Stomach (tissue), 9 donors: ENCODE results near the gene IRS2. TPM values are rescaled to one million over a fixed set of nuclear protein-coding genes. Genes with fewer than 3 reads are reported as not detected.

Source experiments
- DNase-seq, 2 donors: peaks; one replicate each; pipeline versions ENCODE4 v3.0.0 to v3.0.0-alpha.2; 2013 to 2019
- H3K27ac ChIP-seq, 5 donors: fragments of 200-600 bp in 4 of 5; sonication (generic) in 4 of 5; one replicate each; pipeline ENCODE4 v1.5.1; 2013 to 2019; ENCODE audit warnings: mild to moderate bottlenecking in 1 of 5, moderate library complexity in 1 of 5
- H3K27me3 ChIP-seq, 3 donors: fragments of 200-600 bp; sonication (generic); one replicate each; pipeline ENCODE4 v1.5.1; 2017 to 2019; ENCODE audit warnings: mixed run types in 1 of 3
- H3K36me3 ChIP-seq, 4 donors: fragments of 200-600 bp; sonication (generic); 1 replicate in 3 of 4; 2 replicates in 1 of 4; pipeline ENCODE4 v1.5.1; 2016 to 2019
- H3K4me1 ChIP-seq, 4 donors: fragments of 200-600 bp; sonication (generic); one replicate each; pipeline ENCODE4 v1.5.1; 2016 to 2019
- H3K4me3 ChIP-seq, 4 donors: fragments of 200-600 bp; sonication (generic) in 3 of 4; one replicate each; pipeline ENCODE4 v1.5.1; 2016 to 2019; ENCODE audit warnings: mild to moderate bottlenecking in 1 of 4
- H3K9me3 ChIP-seq, 4 donors: fragments of 200-600 bp; sonication (generic); one replicate each; pipeline ENCODE4 v1.5.1; 2016 to 2019
- CTCF ChIP-seq, 7 experiments: fragments of 450-650 bp in 4 of 7; fragments of 200-600 bp in 3 of 7; sonication (generic) in 3 of 7; IDR thresholded peaks; one replicate each; pipeline ENCODE4 v1.5.1; 2016 to 2019; ENCODE audit warnings: antibody characterized with exemption in 7 of 7, control low read depth in 2 of 7, mild to moderate bottlenecking in 1 of 7
- EP300 ChIP-seq: sonication (generic); formaldehyde crosslinking; IDR thresholded peaks from one replicate; pipeline ENCODE4 v1.6.1; 2017; ENCODE audit warnings: antibody characterized with exemption
- POLR2A ChIP-seq, 4 donors: fragments of 450-650 bp; IDR thresholded peaks; one replicate each; pipeline ENCODE4 v1.6.1; 2016; ENCODE audit warnings: antibody characterized with exemption in 4 of 4, control low read depth in 2 of 4, mild to moderate bottlenecking in 1 of 4, moderate library complexity in 1 of 4
- POLR2AphosphoS5 ChIP-seq, 3 donors: sonication (generic); formaldehyde crosslinking; IDR thresholded peaks; one replicate each; pipeline ENCODE4 v1.6.1; 2016; ENCODE audit warnings: antibody characterized with exemption in 3 of 3
- WGBS, 5 donors: extraction: QIAGEN DNeasy Blood & Tissue Kit in 3 of 5; methylation state at CpG; one replicate each; pipeline versions ENCODE4 v1.1.5 to v1.1.7; 2013 to 2018; 5-methylcytosine and 5-hydroxymethylcytosine counted together
- intact Hi-C: fragments of 100-400 bp; cut with DNase I; formaldehyde crosslinking; loops from one replicate; pipeline ENCODE4 v1.15.1; 2023; ENCODE audit warnings: low total_unique reads
- polyA plus RNA-seq, 3 donors: library from polyadenylated mRNA; stranded (reverse); fragments of 200-250 nt; gene quantifications; one replicate each; pipeline ENCODE4 v1.2.3, GENCODE V29; 2013
- total RNA-seq, 5 donors: library from RNA; depleted of rRNA; stranded (reverse); fragments of >200 nt; gene quantifications; one replicate each; pipeline versions ENCODE4 v1.1.0 to v1.2.3, GENCODE V29; 2014 to 2016
- donor health status: healthy with polysubstance abuse.
- donor health status: Bipolar disorder and iron deficiency.
- donor health status: healthy.

Gene IRS2
- total and polyA plus RNA-seq, 8 donors, result 2.7 to 24.1 (median 11.4) TPM

- H3K36me3 ChIP-seq, result peaks cover 7 to 45% (median 41%) of the 10 kb centered on the region in 4 donors
- TF ChIP-seq EP300 (no peak), POLR2AphosphoS5 (IDR thresholded peaks at IDR 0.05) (no peak)
- WGBS, 5 donors, result 90 to 97% (median 95%) methylated on average over 4 of the region's 4 CpGs
- H3K4me1 ChIP-seq, result no peaks in the 10 kb centered on the region
- intact Hi-C loops, result no loop called here
- H3K4me3 ChIP-seq, result no peak overlapping the region
- DNase-seq, result no peak
- no peaks in the 10 kb centered on the region for H3K9me3 ChIP-seq
- no peak overlapping the region for H3K27ac ChIP-seq
- H3K27me3 ChIP-seq, result no peaks in the 10 kb centered on the region
Measured at GRCh38 chr13:109751477-109751876, 34.9 kb downstream of the IRS2 start.

- Histone ChIP-seq H3K9me3 (no peaks in the 10 kb centered on the region), H3K36me3 (peaks cover 0 to 33% (median 29%) of the 10 kb centered on the region in 4 donors), H3K27me3 (no peaks in the 10 kb centered on the region), H3K27ac (no peak overlapping the region), H3K4me1 (no peaks in the 10 kb centered on the region), H3K4me3 (no peak overlapping the region)
- no peak for TF ChIP-seq POLR2AphosphoS5 (IDR thresholded peaks at IDR 0.05)
- TF ChIP-seq CTCF (IDR thresholded peaks at IDR 0.05), result no peak
- TF ChIP-seq POLR2A (IDR thresholded peaks at IDR 0.05), result no peak
- TF ChIP-seq EP300, result no peak
- no peak for DNase-seq
- intact Hi-C loops, result no loop called here
- WGBS, 5 donors, result 89 to 97% (median 95%) methylated on average over 4 of the region's 4 CpGs
Measured at GRCh38 chr13:109750221-109750775, 36.1 kb downstream of the IRS2 start.

- Histone ChIP-seq H3K4me3 (no peak overlapping the region), H3K27me3 (no peaks in the 10 kb centered on the region), H3K9me3 (no peaks in the 10 kb centered on the region), H3K27ac (no peak overlapping the region), H3K36me3 (peaks cover 0 to 24% (median 20%) of the 10 kb centered on the region in 4 donors), H3K4me1 (peaks cover 0 to 7% (median 3%) of the 10 kb centered on the region in 4 donors)
- intact Hi-C loops, result no loop called here
- 77 to 88% (median 81%) methylated on average over 5 of the region's 5 CpGs for WGBS, 5 donors
- no peak for DNase-seq
- TF ChIP-seq EP300 (no peak), CTCF (IDR thresholded peaks at IDR 0.05) (no peak), POLR2AphosphoS5 (IDR thresholded peaks at IDR 0.05) (no peak), POLR2A (IDR thresholded peaks at IDR 0.05) (no peak)
Measured at GRCh38 chr13:109749365-109749764, 37.0 kb downstream of the IRS2 start.

- TF ChIP-seq EP300 (no peak), CTCF (IDR thresholded peaks at IDR 0.05) (no peak), POLR2A (IDR thresholded peaks at IDR 0.05) (no peak), POLR2AphosphoS5 (IDR thresholded peaks at IDR 0.05) (no peak)
- H3K27ac ChIP-seq, result no peak overlapping the region
- H3K4me1 ChIP-seq, result peaks cover 5 to 14% (median 10%) of the 10 kb centered on the region in 4 donors
- H3K36me3 ChIP-seq, result peaks cover 0 to 18% (median 14%) of the 10 kb centered on the region in 4 donors
- WGBS, 5 donors, result 46 to 58% (median 56%) methylated on average over 2 of the region's 2 CpGs
- DNase-seq, result no peak
- H3K4me3 ChIP-seq, result no peak overlapping the region
- H3K9me3 ChIP-seq, result no peaks in the 10 kb centered on the region
- intact Hi-C loops, result no loop called here
- no peaks in the 10 kb centered on the region for H3K27me3 ChIP-seq
Measured at GRCh38 chr13:109748677-109749076, 37.7 kb downstream of the IRS2 start.

GRCh38 chr13:109747524-109747923, 38.9 kb downstream of the IRS2 start:
- no peak for DNase-seq
- H3K9me3 ChIP-seq, result no peaks in the 10 kb centered on the region
- H3K4me3 ChIP-seq, result no peak overlapping the region
- H3K4me1 ChIP-seq, result peaks cover 7 to 15% (median 11%) of the 10 kb centered on the region in 4 donors
- no peak overlapping the region for H3K27ac ChIP-seq
- H3K27me3 ChIP-seq, result no peaks in the 10 kb centered on the region
- intact Hi-C loops, result no loop called here
- TF ChIP-seq CTCF (IDR thresholded peaks at IDR 0.05), result no peak
- TF ChIP-seq EP300, result no peak
- peaks cover 0 to 7% (median 3%) of the 10 kb centered on the region in 4 donors for H3K36me3 ChIP-seq
- WGBS, 5 donors, result 53 to 69% (median 60%) methylated on average over 3 of the region's 3 CpGs
